Uterus (tissue), 4 donors: ENCODE data around the gene SOD2. TPM values are rescaled to one million over a fixed set of nuclear protein-coding genes. Genes with fewer than 3 reads are reported as not detected.
"Not testable (repeated sequence)": the region's sequence is repeated elsewhere in the genome, so short reads cannot be mapped to it uniquely, and the experiment has no call there.

ENCODE experiments used
- DNase-seq, 2 donors: peaks; one replicate each; pipeline ENCODE4 v3.0.0-alpha.2; 2019 to 2020
- H3K27ac ChIP-seq, 2 donors: fragments of 200-600 bp; sonication (generic); 1 replicate in 1 of 2; 2 replicates in 1 of 2; pipeline ENCODE4 v1.5.1; 2016 to 2018
- H3K27me3 ChIP-seq, 2 donors: fragments of 200-600 bp; sonication (generic); one replicate each; pipeline ENCODE4 v1.5.1; 2018 to 2019; ENCODE audit warnings: control low read depth in 1 of 2
- H3K36me3 ChIP-seq, 2 donors: fragments of 200-600 bp; sonication (generic); one replicate each; pipeline ENCODE4 v1.5.1; 2019; ENCODE audit warnings: control low read depth in 1 of 2
- H3K4me1 ChIP-seq, 2 donors: fragments of 200-600 bp; sonication (generic); one replicate each; pipeline ENCODE4 v1.5.1; 2018 to 2019; ENCODE audit warnings: control low read depth in 1 of 2
- H3K4me3 ChIP-seq, 2 donors: fragments of 200-600 bp; sonication (generic); 1 replicate in 1 of 2; 2 replicates in 1 of 2; pipeline ENCODE4 v1.5.1; 2018 to 2019; ENCODE audit warnings: mild to moderate bottlenecking in 1 of 2
- H3K9me3 ChIP-seq, 2 donors: fragments of 200-600 bp; sonication (generic); one replicate each; pipeline ENCODE4 v1.5.1; 2019; ENCODE audit warnings: control low read depth in 1 of 2
- CTCF ChIP-seq, 4 experiments: fragments of 200-600 bp in 2 of 4; fragments of 450-650 bp in 2 of 4; sonication (generic) in 2 of 4; IDR thresholded peaks; one replicate each; pipeline ENCODE4 v1.5.1; 2016 to 2019; ENCODE audit warnings: antibody characterized with exemption in 4 of 4, mild to moderate bottlenecking in 2 of 4, moderate library complexity in 1 of 4
- POLR2A ChIP-seq, 2 donors: fragments of 450-650 bp; IDR thresholded peaks; one replicate each; pipeline ENCODE4 v1.6.1; 2016; ENCODE audit warnings: antibody characterized with exemption in 2 of 2, mild to moderate bottlenecking in 1 of 2, moderate library complexity in 1 of 2
- intact Hi-C: fragments of 100-400 bp; cut with DNase I; formaldehyde crosslinking; loops from one replicate; pipeline ENCODE4 v1.15.1; 2023; ENCODE audit warnings: low total_unique reads
- total RNA-seq, 4 donors: library from RNA; depleted of rRNA in 3 of 4; stranded (reverse); fragments of >200 nt in 3 of 4; gene quantifications; one replicate each; pipeline versions ENCODE4 v1.1.0 to v1.2.4, GENCODE V29; 2014 to 2023
- donor health status: DM: yes; HTN: yes; CAD: no.

SOD2 gene
- 100 to 1,000 TPM in 3 of 4 donors, 10 to 100 TPM in 1; 34.1 to 305 (median 208) TPM for total RNA-seq

DNA sequence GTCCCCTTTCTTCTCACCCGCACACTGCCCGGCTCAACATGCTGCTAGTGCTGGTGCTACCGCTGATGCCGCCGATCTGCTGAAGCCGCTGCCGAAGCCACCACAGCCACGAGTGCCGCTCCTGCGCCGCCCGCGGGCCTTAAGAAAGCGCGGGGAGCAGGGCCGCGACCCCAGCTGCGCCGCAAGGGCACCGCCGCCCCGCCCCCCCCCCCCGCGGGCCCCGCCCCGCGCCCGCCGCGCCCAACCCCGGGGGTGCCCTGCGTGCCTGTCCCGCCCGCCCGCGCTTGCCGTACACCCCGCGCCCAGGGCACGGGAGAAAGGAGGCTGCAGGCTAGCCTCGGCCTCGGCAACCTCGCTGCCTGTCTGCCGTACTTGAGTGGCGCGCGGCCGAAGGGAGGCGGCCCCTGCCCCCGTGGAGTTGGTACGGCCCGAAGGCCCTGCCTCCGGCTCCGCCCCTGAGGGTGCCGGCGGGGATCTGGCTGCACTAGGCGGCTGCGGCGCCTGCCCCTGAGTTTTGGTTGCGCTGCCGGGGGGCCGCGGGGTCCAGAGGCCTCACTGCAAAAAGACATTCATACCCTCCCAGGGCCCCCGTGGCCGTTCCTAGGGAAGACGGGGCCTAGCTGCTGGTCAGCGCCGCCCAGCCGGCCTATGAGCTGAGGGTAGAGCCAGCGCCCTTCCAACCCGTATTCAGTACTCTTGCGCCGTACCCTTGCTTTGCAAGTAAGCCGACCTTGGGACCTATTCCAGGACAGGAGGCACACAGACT is at the start of gene SOD2:
Gene SOD2, minus strand, starts transcription at position 114 of the 766 bp plus-strand sequence. Its CDS starts 74 bp downstream, at position 40.
- intact Hi-C loops: loop anchor here (5.0 kb wide), 1 partner anchor 94 kb away; the partner anchor contains the start of gene TCP1
- peaks cover 5 to 6% of the 10 kb centered on the region in 2 donors for H3K4me1 ChIP-seq
- H3K36me3 ChIP-seq: no peaks in the 10 kb centered on the region
- H3K4me3 ChIP-seq: peak within 1 kb of the TSS; percentile 55 to 80
- H3K27me3 ChIP-seq: no peaks in the 10 kb centered on the region
- no peaks in the 10 kb centered on the region for H3K9me3 ChIP-seq
- peak within 1 kb of the TSS; percentile 95 to 97 for H3K27ac ChIP-seq
- TF ChIP-seq CTCF (IDR thresholded peaks at IDR 0.05) (no peak), POLR2A (IDR thresholded peaks at IDR 0.05) (peak; percentile 84 to 85)
- peak; percentile 79 to 84 for DNase-seq

- no peak for DNase-seq
- Histone ChIP-seq H3K27me3 (no peaks in the 10 kb centered on the region), H3K9me3 (no peaks in the 10 kb centered on the region), H3K4me1 (peaks cover 2 to 9% of the 10 kb centered on the region in 2 donors), H3K4me3 (no peak overlapping the region), H3K27ac (no peak overlapping the region), H3K36me3 (no peaks in the 10 kb centered on the region)
- intact Hi-C loops: no loop called here
- TF ChIP-seq CTCF (IDR thresholded peaks at IDR 0.05): no peak
- no peak for TF ChIP-seq POLR2A (IDR thresholded peaks at IDR 0.05)
These were observed 49.1 kb upstream of the SOD2 start for GRCh38 chr6:159742165-159742564.

DNA sequence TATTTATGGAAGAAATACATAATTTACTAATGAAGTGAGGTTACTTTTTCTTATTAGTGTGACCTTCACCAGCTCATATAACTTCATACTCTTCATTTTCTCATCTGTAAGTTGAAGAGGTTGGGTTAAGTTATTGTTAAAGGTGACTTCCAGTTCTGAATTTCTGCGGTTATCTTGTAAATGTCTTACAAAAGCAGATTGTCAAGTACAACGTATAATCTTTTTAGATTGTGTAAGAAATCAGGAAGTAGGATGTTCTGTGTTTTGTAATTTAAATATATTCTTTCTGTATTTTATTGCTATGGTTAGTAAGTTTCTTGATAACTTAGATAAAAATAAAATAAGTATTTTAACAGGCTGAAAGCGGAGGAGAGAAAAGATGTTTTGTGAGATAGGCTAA is 46.3 kb upstream of the SOD2 start:
- intact Hi-C loops: no loop called here
- no peak for TF ChIP-seq POLR2A (IDR thresholded peaks at IDR 0.05)
- DNase-seq: no peak
- H3K27me3 ChIP-seq: no peaks in the 10 kb centered on the region
- H3K27ac ChIP-seq: no peak overlapping the region
- no peaks in the 10 kb centered on the region for H3K9me3 ChIP-seq
- H3K4me1 ChIP-seq: peaks cover 9 to 11% of the 10 kb centered on the region in 2 donors
- H3K4me3 ChIP-seq: no peak overlapping the region
- H3K36me3 ChIP-seq: no peaks in the 10 kb centered on the region

DNA sequence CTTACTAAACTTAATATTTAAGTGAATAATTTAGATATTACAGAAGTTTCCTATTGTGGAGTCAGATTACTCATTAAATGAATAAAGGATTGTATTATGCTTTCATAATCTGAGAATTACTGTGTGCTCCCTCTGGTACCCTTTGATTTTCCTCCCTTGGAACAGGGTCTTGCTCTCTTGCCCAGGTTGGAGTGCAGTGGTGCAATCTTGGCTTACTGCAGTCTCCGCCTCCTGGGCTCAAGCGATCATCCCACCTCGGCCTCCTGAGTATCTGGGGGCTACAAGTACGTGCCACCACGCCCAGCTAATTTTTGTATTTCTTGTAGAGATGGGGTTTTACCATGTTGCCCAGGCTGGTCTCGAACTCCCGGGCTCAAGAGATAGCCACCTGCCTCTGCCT is 43.9 kb upstream of the SOD2 start:
- Histone ChIP-seq H3K36me3 (no peaks in the 10 kb centered on the region), H3K9me3 (no peaks in the 10 kb centered on the region), H3K4me1 (peaks cover 9 to 11% of the 10 kb centered on the region in 2 donors), H3K27ac (no peak overlapping the region), H3K27me3 (no peaks in the 10 kb centered on the region), H3K4me3 (no peak overlapping the region)
- TF ChIP-seq POLR2A (IDR thresholded peaks at IDR 0.05) (no peak), CTCF (IDR thresholded peaks at IDR 0.05) (no peak)
- intact Hi-C loops: no loop called here
- DNase-seq: no peak

GRCh38 chr6:159733395-159733794 is 40.4 kb upstream of the SOD2 start:
- peaks cover 7 to 25% of the 10 kb centered on the region in 2 donors for H3K4me1 ChIP-seq
- H3K27ac ChIP-seq, DNase-seq, H3K36me3 ChIP-seq, intact Hi-C loops, H3K4me3 ChIP-seq, H3K27me3 ChIP-seq, H3K9me3 ChIP-seq: not testable (repeated sequence)

- H3K27me3 ChIP-seq, H3K27ac ChIP-seq, H3K36me3 ChIP-seq, DNase-seq, H3K9me3 ChIP-seq, H3K4me3 ChIP-seq, intact Hi-C loops: not testable (repeated sequence)
- H3K4me1 ChIP-seq: peaks cover 7 to 23% of the 10 kb centered on the region in 2 donors
These were observed 39.5 kb upstream of the SOD2 start for GRCh38 chr6:159732550-159732949.
